ENCODE data around the gene SMARCD3.

The SMARCD3 gene

DNA sequence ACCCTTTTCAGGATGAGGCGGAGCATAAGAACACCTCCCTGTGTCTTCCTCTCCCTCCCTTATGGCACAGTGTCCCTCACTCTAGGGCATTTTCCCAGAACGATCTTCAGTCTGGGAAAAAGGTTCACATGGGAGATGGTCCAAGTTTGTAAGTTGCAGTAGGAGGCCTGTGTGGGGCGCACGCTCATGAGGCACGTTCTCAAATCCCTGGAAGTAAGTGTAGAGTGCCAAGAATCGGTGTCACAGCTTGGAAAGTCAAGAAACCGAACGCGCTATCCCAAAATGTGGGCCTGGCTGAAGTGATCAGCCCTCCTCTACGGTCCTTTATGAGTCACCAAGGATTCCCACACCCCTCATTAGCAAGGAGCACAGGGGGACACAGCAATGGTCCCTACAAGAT is 23.9 kb upstream of the SMARCD3 start:
- no peak for DNase-seq

DNA sequence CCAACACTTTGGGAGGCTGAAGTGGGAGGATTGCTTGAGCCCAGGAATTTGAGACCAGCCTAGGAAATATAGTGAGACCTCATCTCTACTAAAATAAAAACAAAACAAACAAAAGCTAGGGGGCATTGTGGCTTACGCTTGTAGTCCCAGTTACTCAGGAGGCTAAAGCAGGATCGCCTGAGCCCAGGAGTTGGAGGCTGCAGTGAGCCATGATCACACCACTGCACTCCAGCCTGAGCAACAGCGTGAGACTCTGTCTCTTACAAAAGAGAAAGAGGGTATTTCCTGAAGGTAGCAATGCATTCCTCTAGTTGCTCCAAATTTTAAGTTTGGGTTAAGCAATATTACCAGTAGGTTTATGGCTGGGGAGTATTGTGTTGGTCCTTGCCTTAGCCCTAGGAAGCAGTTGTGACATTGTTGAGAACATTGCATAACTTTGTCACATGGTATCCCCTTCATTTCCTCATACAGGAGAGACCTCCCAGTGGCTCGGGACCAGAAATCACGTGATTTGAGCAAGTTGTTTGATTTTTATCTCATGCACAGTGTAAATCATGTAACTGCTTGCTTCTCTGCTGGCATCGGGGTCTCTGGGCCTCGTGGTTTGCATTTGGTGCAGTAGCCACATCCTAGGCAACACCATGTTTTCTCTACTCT is 23.3 kb upstream of the SMARCD3 start:
- DNase-seq = no peak

DNA sequence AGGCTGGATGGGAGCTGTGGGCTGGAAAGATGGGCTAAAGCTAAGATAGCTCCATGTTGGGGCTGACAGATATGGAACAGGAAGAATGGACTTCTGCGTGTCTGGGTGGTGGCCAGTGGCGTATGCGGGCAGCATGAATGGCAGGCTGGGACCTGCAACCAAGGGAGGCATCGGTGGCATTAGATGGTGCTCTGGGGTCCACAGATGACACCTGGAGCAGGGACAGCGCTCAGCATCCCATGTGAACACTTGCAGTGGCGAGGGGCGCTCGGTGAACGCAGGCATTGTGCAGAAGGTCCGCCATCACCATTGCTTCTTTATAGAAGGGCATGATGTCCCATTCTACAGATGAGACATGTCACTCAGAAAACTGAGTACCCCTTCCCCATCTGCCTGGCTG is 21.0 kb upstream of the SMARCD3 start:
- no peak for DNase-seq

DNA sequence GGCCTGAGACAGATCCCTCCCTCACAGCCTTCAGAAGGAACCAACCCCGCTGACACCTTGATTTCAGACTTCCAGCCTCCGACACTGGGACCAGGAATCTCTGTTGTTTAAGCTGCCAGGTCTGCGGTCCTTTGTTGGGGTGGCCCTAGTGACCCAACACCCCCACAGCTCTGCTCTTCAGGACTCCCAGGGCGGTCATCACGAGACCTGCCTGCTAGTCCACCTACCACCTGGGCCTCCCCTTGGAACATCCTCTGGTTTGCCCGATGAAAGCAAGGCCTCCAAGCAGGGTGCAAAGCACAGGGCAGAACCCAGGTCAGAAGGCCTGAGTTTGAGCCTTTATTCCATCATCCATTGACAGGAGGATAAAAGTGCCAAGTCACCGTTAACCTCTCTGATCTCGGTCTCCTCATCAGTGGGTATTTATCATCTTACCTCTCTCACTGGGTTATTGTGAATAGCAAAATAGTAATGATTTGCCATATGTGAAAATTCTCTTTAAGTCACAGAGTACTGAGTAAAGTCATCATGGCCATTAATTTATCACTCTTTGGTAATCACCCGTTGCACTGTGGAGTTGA is 16.9 kb upstream of the SMARCD3 start:
- no peak for DNase-seq

DNA sequence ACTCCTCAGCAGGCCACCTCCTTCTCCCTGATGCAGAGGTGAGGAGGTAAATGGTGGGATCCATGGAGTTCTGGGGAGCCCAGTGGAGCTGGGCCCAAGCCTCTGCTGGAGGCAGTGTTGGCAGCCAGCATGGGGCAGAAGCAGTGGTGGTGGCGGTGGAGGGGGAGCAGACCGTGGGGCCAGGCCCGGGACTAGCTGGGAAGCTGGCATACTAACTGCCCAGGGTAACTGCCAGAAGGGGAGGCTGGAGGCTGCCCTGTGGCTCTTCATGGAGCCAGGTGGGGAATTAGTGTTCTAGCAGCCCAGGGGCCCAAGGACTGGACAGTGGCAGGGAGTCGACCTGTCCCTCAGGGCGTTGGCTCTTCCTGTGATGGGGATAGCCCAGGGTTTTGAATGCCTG is 16.1 kb upstream of the SMARCD3 start:
- no peak for DNase-seq

DNA sequence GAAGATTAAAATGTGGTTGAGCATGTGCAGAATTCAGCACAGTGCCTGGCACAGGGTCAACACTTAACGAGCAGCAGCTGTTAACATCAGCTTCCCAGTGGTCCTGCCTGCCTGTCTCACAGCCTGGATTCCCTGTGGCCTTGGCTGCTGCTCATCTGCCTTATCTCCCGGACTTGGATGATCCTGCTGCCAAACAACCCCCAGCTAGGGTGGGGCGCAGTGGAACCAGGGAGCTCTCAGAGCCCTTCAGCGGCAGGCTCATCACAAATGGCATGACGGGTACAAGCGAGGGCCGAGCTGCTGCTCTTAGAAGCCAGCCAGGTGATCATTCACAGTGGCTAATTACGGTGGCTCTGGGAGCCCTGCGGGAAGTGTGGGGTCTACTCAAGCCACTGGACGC is 13.0 kb upstream of the SMARCD3 start:
- DNase-seq = no peak

DNA sequence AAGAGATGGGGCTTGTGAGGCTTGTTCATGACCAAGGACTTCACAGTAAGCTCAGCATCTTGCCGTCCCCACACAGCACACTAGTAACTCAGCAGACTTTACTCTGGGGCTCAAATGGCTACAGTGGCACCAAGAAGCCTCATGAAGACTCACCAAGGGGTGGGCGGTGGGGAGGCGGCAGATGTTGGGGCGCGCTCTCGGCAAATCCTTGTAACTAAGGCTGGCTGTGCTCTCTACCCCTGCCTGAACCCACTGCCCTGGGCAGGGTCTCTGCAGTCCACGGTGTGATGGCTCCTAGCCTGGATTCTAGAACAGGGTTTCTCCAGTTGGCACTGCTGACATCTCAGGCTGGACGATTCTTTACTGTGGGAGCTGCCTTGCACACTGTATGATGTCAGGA is 12.4 kb upstream of the SMARCD3 start:
- no peak for DNase-seq

DNA sequence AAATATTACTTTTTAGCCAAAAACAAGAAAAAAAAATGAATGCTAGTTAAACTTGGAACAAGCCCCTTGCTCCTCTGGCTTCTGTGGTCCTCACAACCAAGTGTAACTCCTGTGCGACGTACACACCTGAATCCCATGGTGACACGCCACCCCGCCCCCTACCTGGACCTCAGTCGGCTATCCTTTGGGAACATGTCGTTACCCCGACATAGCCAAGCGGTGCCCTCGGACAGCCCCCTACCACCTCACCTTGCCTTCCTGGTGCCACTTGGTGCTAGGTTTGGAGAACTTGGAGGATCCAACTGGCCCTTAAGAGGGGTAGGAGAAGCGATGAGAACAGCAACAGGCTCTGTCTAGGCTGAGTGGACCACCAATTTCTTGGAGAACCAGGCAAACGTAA is 12.0 kb upstream of the SMARCD3 start:
- DNase-seq = no peak

DNA sequence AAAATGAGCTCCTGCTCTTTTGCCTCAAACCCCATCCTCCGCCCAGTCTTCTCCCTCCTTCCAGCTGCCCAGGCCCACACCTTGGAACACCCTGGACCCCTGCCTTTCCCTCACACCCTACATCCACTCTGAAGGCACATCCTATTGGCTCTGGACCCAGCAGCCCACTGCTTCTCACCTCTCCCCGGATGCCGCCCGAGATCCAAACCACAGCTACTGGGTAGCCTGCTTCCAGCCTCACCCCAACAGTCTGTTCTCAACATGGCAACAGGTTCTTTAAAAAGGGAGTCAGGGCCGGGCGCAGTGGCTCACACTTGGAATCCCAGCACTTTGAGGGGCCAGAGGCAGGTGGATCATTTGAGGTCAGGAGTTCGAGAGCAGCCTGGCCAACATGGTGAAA is 9.5 kb upstream of the SMARCD3 start:
- no peak for DNase-seq

DNA sequence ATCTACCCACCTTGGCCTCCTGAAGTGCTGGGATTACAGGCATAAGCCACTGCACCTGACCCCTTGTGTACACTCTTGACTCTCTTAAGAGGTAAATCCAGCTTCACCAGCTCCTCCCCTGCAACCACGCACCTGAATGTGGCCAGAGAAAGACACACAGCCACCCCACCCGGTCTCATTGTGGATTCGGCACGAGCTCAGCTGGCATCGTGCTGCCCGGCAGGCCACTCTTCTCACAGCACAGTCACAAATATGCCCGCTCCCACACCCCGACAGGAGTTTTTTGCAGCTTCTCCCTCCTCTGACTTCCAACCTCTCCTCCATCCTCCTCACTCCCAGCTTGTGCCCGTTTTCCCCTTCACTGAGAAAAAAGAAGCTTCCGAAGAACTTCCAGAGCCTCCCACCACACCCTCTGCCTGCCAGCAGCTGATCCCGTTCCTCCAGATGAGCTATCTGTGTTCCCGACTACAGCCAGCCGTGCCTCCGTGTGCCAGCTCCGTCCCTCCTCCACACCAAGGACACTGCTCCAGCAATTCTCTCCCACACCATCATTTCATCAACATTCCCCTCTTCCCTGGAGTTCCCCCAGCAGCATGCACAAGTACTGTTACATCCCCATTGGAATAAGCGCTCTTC is 8.0 kb upstream of the SMARCD3 start:
- no peak for DNase-seq

DNA sequence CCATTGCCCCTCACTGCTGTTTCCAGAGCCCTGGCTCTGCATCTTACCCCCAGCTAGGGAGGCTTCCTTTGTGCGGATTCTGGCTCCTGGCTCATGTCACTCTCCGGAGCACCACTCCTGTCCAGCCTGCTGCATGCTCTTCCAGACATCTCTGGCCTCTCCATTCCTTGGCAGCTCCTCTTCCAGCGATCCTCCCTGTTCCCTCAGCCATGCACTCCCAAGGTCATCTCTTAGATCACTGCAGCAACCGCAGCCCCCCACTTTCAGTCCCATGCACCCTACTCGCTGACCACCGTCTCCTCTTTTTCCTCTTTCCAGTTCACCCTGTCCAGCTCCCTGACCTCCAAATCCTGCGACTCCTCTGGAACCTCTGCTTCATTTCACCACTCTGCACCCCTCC is 6.9 kb upstream of the SMARCD3 start:
- no peak for DNase-seq

DNA sequence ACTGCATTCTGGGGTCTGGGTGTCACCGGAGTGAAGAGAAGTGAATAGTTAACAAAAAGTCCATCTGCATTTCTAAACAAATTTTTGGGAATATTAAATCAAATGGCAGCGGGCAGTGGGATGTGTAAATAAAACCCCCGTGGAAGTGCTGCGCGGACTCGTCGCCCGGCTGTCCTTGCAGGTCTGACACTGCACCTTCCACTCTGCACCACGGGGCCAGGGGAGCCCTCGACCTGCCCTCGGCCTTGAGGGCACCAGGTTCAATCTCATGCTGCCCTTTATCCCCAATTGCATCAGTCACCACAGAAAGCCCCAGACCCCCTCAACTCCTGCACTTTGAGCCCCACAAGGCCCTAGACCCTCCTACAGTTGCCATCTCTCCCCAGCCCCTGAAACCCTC is 6.4 kb upstream of the SMARCD3 start:
- DNase-seq = no peak

DNA sequence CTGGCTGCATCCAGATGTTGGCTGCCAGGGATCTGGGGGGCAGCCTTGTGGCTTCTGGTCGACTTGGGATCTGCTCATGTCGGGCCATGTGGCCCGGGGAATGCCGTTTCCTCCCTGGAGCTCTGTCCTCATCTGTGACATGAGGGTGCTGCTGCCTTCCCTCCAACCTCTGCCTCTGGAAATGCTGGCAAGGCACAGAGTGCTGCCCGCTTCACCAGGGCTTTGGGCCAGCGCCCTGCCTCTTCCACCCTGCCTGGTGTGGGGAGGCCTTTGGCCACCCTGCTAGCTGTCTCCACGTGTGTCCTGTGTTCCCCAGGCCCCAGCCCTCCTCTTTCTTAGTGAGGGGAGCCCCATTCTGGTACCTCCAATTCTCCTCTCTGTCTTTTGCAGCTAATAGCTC is 5.8 kb upstream of the SMARCD3 start:
- DNase-seq = no peak

DNA sequence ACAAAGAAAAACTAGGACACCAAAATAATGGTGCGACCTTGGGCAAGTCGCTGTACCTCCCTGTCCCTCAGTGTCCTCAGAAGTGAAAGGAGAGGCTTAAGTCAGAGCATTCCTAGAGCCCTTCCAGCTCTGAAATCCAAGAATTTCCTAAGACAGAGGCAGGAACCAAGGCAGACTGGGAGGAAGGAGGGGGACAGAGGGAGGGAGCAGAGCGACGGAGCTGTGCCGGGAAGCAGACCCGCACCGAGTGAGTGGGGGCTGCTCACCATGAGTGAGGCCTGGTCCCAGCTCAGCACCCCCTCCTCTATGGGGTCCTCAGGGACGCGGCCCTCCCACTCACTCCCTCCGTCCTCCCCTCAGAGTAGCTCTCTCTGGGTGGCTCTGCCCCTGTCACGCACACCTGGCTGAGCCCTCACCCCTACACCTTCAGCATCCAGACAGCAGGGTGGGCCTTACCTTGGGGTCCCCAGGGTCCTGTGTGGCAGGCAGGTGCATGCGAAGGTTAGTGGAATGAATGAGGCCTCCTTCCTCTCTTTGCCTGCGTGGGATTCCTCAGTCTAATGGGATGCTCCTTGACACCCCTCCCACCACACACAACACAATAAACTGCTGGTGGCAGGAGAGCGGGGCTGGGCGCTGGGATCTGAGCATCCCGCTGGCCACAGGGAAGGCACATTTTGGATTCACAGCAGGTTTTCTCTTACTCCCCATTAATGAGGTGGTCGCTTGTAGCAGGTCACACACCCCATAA is 4.6 kb upstream of the SMARCD3 start:
- DNase-seq = no peak

DNA sequence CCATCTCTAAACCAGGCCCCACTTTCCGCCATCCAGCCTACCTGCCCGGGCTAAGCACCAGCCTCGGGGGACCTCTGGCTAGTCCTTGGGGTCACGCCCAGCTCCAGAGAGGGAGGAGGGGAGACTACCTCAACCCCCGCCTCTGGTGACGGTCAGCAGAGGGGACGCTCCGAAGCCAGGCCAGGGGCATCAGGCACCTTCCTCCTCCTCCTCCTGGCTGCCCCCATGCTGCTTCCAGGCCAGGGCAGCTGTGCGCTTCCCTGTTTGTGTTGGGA is 4.0 kb upstream of the SMARCD3 start:
- DNase-seq = no peak

DNA sequence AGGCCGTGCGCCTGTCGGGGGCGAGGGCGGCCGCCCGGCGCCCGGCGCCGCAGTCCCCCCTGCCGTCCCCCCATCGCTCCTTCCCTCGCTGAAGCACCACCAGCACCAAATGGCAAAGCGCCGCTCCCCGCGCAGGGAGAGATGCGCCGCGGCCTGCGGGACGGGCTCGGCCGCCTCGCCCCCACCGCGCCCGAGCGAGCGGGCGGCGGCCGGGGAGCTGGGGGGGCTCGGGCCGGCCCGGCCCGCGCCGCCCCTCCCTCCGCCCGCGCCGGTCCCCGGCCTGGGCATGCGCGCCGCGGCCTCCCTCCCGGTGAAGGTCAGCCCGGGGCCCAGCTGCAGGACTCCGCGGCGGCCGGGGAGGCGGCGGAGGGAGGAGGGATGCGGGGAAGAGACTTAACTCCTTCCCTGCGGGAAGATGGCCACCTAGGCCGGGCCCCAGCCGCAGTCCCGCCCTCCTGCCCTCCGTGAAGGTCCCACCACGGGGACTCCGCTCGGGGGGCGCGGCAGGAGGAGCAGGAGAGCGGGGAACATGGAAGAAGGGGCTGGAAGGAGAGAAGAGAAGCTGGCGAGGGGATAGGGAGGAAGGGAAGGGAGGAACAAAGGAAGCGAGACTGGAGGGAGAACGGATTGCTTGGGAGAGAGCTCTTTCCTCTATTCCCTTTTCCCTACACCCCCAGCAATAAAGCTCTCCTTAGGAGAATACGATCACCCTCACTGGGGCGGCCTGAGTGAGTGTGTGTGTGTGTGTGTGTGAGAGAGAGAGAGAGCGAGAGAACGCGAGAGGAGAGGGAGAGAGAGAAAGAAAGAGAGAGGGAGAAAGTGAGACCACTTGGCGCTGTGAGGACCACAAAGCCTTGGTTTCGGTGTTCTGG is 3.4 kb upstream of the SMARCD3 start:
- no peak for DNase-seq

DNA sequence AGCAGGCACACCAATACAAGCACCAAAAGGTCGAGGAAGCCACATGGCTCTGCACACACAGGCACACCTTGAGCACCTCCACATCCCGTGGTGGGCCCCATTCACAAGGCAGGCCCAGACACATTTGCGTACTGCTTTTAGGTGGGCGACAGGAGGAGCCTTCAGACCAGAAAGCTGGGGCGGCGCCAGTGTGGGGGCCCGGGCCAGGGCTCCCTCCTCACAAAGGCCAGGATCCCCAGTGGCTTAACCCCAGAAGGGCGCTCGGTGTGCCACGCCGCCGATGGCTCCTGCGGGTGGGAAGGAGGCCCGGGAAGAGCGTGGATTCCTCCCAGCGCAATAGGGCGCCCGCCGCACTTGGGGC is 2.8 kb upstream of the SMARCD3 start:
- peak; percentile 78 for DNase-seq

DNA sequence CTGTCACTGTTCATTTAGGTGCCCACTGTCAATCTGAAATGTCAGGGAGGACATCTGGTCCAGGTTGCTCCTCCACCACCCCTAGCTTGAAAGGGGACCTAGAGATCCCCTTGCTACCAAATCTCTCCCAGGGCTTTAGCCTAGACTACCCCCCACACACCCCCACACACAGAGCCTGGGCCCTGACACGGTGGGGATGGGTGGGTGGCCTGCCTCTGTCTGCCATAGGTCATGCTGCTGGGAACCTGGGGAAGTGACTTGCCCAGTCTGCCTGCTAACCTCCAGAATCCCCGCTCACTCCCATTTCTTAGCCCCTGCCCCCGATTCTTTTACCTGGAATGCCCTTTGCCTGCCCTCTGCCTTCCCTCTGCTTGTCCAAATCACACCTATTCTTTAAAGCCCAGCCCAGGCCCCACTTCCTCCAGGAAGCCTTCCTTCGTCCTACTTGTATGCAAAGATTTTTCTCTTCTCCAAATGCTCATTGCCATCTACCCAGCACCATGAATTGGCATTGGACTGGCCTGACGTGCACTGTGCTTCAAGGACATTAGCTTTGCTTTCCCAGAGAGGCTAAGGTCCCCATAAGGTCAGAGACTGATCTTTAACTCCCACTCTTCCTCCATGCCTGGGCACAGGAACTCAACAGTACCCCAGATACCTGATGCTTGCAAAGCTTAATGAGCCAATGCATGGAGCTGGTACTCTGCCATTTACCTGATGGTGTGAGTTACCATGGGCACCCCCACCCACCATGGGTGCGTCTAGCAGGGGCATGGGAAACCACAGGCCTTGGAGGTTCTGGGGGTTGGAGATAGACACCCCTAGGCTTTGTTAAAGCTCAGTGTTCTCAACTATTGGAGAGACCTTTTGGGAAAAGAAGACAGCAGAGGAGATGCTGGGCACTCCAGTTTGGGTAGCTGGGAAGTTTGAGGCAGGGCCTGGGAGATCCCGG is 2.0 kb upstream of the SMARCD3 start:
- DNase-seq = no peak

DNA sequence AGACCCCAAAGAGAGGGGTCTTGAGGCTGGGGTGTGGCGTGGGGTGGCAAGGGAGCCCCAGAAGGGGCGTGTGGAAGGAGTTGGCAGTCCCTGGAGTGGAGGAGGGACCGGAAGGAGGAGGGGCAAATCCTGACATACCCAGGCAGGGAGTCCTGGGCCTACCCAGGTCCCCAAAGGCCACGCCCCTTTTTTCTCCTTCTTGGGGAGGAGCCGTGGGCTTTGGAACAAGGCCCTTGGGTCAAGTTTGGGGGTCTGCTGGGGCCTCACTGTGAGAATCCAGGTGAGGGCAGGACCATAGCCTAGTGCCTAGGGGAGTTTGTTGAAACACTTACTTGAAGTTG is 1.2 kb upstream of the SMARCD3 start:
- no peak for DNase-seq

DNA sequence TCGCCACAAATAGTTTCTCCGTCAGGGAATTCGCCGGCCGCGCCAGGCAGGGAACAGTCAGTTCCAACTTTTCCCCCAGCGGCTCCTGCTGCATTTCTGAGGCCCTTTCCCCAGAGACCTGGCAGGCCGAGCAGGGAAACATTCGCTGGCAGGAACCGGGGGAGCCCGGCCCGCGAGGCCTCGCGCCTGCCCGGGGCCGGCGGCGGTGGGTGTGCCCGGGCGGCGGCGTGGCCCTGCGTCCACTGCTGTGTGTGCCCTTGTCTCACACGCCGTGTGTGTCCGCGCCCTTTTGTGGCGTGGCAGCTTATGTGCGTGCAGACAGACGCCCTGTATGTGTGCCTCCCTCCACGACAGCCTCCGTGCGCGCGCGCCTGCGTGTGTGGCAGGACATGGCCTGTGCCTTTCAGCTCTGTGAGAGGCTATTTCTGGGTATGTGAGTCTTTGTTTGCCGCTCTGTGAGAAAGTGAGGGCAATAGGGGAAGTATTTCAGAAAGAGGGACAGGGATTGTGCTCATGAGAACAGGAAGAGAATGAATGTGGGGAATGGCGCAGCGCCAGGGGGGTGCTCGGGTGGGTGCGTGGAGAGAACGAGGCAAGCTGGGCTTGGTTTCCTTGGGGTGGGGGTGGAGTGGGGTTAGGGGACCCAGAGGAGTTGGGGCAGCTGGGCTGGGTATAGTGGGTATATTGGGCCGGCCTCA is 689 bp upstream of the SMARCD3 start:
- peak; percentile 78 for DNase-seq

DNA sequence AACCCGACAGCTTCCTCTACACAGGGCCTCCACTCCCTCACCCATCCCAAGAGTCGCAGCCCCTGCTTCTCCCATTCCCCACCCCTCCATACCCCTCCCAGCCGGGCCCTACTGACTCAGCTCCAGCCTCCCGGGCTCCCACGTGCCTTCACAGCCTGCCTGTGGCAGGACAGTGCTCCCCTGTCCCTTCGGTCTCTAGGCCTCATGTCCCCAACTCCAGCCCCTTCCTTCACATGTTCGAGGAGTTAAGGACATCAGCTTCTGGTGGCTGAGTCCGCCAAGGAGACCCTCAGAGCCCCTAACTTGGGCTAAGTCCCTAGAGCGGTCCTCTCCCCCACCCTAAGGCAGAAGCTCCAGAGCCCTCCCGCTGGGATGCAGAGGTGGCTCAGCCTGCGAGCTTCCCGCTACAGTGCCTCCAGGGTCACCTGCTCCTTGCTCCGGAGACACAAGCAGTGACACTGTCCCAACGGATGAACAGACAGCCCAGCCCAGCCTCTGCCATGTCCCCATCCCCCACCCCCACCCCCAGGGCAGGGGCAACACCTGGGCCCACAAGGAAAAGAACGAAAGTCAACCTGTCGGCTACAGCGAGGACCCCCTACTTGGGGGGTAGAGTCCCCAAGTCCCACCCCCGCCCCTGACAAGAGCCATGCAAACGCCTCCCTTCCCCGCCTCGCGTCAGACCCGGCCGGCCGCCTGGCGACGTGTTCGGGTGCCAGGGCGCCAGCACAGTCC is 716 bp downstream of the SMARCD3 start:
- no peak for DNase-seq

All from activated CD8-positive, alpha-beta memory T cell treated with anti-CD3 and anti-CD28 coated beads for 24 hours (primary cell).